HG02981 (cell line): ENCODE measurements around the gene FAM217A.

Experiments used
- ATAC-seq: cut with Tn5 transposase; IDR thresholded peaks from one replicate; pipeline ENCODE4 v1.9.1; 2021; ENCODE audit warnings: mild to moderate bottlenecking, moderate library complexity; ENCODE audit not compliant: unreplicated experiment

Gene FAM217A

DNA sequence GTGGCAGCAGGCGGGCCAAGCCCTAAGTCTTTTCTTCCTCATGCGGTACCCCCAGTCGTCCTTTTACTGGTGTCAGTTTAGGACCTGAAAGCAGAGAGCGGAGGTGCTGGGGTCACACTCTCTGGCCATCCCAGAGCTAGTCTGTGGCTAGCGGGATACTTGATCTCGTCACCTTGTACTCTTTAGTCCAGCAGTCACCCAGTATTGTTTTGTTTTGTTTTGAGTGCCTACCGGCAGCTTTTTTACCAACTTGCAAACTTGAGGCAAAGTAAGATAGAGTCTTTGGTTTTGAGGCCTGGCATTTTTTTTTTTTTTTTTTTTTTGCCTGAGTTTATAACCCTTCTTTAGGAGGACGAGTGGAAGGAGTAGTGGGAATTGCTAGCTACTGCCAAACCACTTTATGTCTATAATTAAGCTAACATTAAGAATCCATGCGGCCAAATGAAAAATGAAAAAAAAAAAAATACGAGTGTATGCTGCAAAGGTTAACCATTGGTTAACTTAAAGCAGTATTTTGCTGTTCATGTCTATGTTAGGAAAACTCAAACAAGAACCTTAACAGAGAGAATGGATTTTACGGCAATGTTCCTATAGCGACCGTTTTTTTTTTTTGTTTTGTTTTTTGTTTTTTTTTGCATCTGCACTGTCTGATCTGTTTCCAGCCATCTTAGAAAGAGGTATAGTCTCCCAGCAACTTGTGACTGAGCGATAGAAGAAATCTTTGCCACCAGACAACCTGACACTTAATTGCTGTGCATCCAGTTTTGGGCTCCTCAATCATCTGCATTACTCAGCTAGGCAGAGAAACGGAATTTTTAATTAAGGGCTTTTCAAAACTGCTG is 56.9 kb downstream of the FAM217A start:
- ATAC-seq: no peak

DNA sequence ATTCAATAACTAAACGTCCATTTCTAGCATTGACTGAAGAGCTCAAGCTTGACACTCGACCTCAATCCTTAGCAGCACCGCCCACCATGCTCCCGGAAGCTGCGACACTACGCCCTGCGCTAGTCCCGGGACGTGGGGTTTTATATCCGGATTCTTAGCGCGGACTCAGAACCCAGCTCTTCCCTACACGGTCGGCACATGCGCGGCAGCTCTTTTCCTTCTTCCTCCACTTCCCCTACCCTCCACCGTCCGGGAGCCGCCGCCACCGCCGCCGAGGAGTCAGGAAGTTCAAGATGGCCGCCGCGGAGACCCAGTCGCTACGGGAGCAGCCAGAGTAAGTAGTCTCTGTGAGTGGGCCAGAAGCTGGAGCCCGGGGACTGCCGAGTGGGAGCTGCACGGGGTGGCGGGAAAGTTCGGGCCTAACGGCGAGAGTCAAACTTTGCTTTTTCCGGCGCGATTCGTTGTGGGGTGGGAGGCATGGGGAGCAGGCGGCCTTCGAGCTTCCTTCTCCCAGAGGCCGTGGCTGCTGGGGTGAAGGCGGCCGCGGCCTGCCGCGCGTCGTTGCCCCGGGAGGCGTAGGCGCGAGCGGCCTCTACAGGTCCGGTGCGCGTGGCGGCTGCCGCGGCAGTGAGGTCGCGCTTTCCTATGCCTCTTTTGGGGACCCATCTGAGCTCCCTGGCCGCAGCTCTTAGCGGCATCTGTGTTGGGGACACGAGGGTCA is 57.6 kb downstream of the FAM217A start:
- peak; percentile 45 for ATAC-seq

DNA sequence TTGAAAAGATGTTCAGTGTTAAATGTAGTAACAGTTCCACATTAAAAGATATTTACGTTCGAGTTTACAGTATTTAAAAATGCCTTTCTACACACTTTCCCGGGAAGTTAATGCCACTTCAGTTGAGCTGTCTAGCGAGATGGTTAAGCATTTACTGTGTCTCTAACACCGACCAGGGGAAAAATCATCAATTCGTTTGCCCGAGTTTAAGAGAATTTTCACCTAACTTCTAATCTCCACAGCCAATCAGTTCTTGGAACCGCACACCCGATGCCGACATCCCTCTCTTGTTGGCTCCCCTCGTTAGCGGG is 58.2 kb downstream of the FAM217A start:
- ATAC-seq: no peak

- ATAC-seq: no peak
Observed at GRCh38 chr6:4018924-4019236, 60.1 kb downstream of the FAM217A start.
